ENCODE data around the gene TM4SF4. TPM values are rescaled to one million over a fixed set of nuclear protein-coding genes. Genes with fewer than 3 reads are reported as not detected.

Gene TM4SF4
- total RNA-seq, 1 experiment from 2014 or later = not detected

DNA sequence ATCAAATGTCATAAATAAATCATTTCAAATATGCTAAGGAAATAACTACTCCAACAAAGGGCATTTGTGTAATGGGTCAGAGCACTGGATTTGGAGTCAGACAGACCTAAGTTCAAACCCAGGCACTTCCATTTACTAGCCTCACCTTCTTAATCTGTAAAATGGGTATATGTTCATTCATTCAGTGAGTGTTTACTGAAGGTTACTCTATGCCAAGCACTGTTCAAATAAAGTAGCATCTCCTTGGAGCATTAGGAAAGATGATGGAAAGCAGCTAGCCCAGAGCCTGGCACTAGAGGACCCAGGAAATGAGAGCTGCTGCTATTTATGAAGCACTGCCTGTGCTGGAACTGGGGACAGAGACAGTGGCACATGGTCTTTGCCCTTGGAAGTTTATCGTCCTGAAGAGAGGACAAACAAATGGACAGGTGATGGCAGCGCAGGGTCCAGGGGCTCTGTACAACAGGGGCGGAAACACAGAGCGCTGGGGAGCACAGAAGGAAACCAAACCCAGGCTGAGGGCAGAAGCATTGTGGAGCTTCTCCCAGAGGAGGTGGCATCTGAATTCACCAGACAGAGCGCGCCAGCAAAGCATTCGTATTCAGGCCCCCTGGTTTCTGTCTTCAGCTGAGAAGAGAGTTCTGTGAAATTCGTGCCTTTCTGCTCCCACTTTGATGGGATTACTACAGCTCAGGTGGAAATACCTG, 19.0 kb downstream of the TM4SF4 start:
- no peak overlapping the region for H4K8ac ChIP-seq (replicated peaks; ENCODE audit: insufficient read length, low read depth, low read length)
- H3K56ac ChIP-seq (ENCODE audit: insufficient read length, low read depth, low read length) = no peak overlapping the region
- no peak overlapping the region for H3T11ph ChIP-seq (ENCODE audit: low read length)
- no peak overlapping the region for H4K5ac ChIP-seq (ENCODE audit: insufficient read length, low read depth, low read length)
- no peak overlapping the region for H2BK5ac ChIP-seq (ENCODE audit: insufficient read length, low read length)
- TF ChIP-seq, protein P1, sequence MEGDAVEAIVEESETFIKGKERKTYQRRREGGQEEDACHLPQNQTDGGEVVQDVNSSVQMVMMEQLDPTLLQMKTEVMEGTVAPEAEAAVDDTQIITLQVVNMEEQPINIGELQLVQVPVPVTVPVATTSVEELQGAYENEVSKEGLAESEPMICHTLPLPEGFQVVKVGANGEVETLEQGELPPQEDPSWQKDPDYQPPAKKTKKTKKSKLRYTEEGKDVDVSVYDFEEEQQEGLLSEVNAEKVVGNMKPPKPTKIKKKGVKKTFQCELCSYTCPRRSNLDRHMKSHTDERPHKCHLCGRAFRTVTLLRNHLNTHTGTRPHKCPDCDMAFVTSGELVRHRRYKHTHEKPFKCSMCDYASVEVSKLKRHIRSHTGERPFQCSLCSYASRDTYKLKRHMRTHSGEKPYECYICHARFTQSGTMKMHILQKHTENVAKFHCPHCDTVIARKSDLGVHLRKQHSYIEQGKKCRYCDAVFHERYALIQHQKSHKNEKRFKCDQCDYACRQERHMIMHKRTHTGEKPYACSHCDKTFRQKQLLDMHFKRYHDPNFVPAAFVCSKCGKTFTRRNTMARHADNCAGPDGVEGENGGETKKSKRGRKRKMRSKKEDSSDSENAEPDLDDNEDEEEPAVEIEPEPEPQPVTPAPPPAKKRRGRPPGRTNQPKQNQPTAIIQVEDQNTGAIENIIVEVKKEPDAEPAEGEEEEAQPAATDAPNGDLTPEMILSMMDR (conservative IDR thresholded peaks at IDR 0.05) = no peak
- no peak overlapping the region for H3K27ac ChIP-seq (ENCODE audit: insufficient read length, low read depth, low read length)
- WGBS (ENCODE audit: extremely low coverage, insufficient read length, low lambda C conversion rate) = no CpG with 5 or more reads among the region's 8 CpGs
- no peak overlapping the region for H2AK5ac ChIP-seq (ENCODE audit: insufficient read length, low read length)
- no peak overlapping the region for H3K14ac ChIP-seq (ENCODE audit: insufficient read depth, low read length)
- no peak overlapping the region for H2BK12ac ChIP-seq (ENCODE audit: insufficient read length, low read depth, low read length)
- no peaks in the 10 kb centered on the region for H3K9me3 ChIP-seq (ENCODE audit: control insufficient read depth, low read depth, low read length)
- Mint-ChIP-seq H3K27ac (peak overlapping the region in 1 of 3 experiments; percentile 18; a peak in 1 of 7 replicates), H3K4me3 (peak overlapping the region in 1 of 2 experiments; percentile 3; a peak in 1 of 5 replicates), H3K9me3 (no peaks in the 10 kb centered on the region; a peak in 2 of 5 replicates), H3K27me3 (ENCODE audit: low read depth) (peaks cover 4% of the 10 kb centered on the region), H3K4me1 (peaks cover 14 to 16% of the 10 kb centered on the region in 2 experiments), H3K36me3 (ENCODE audit: insufficient read depth in 1 of 3, low read depth in 3 of 3) (no peaks in the 10 kb centered on the region)
- no peak overlapping the region for H2BK120ac ChIP-seq (ENCODE audit: low read depth, low read length, poor library complexity, severe bottlenecking)
- no peak for DNase-seq
- H2AFZ ChIP-seq (ENCODE audit: low read length) = peak overlapping the region; percentile 66
- no peaks in the 10 kb centered on the region for H3K79me2 ChIP-seq (ENCODE audit: insufficient read depth, low read length)
- no peak overlapping the region for H3K23ac ChIP-seq (ENCODE audit: insufficient read length, low read depth, low read length)
- no peak overlapping the region for H3K4me2 ChIP-seq (ENCODE audit: insufficient read depth, insufficient read length, low read length)
- H3K27me3 ChIP-seq (ENCODE audit: insufficient read depth, low read length) = no peaks in the 10 kb centered on the region
- no peaks in the 10 kb centered on the region for H3K23me2 ChIP-seq (ENCODE audit: insufficient read length, low read depth, low read length, poor library complexity, severe bottlenecking)
- H3K4ac ChIP-seq (ENCODE audit: low read depth, low read length) = no peak overlapping the region
- no peaks in the 10 kb centered on the region for H4K20me1 ChIP-seq (ENCODE audit: control insufficient read depth, insufficient read depth, insufficient read length)
- H2BK20ac ChIP-seq (ENCODE audit: low read depth, low read length, poor library complexity, severe bottlenecking) = no peak overlapping the region
- no peak overlapping the region for H3K9ac ChIP-seq (ENCODE audit: extremely low read depth, insufficient read length, low read length)
- H3K4me1 ChIP-seq (ENCODE audit: insufficient read depth, low read length) = no peaks in the 10 kb centered on the region
- no peak overlapping the region for H3K18ac ChIP-seq (ENCODE audit: insufficient read length, low read depth, low read length)
- H3K79me1 ChIP-seq (ENCODE audit: insufficient read depth, low read depth, low read length, poor library complexity, severe bottlenecking) = no peaks in the 10 kb centered on the region
- no peak overlapping the region for H2BK15ac ChIP-seq (ENCODE audit: low read depth, low read length)
- no peak overlapping the region for H4K91ac ChIP-seq (ENCODE audit: insufficient read length, low read depth, low read length)
